WTC11 (cell line): ENCODE data around the gene CYP3A5. TPM values are rescaled to one million over a fixed set of nuclear protein-coding genes. Genes with fewer than 3 reads are reported as not detected.

ENCODE experiments used
- ATAC-seq: fragments of 200-7000 bp; cut with Tn5 transposase; 2 replicates; pipeline ENCODE4 v1.10.0; 2021; ENCODE audit warnings: mild to moderate bottlenecking, moderate library complexity
- CTCF ChIA-PET: fragments of 300-600 bp; sonication (Branson Sonifier 250); formaldehyde crosslinking; loops from one replicate; lab custom pipeline; 2021; ENCODE audit warnings: antibody characterized with exemption; lab: Charles Lee
- POLR2A ChIA-PET: fragments of 350-600 bp; sonication (Branson Sonifier 250); formaldehyde crosslinking; loops from one replicate; lab custom pipeline; 2021; ENCODE audit warnings: antibody characterized with exemption; lab: Charles Lee
- DNase-seq: peaks from one replicate; pipeline ENCODE4 v3.0.0; 2021; ENCODE audit warnings: low spot score
- H3K27ac Mint-ChIP-seq: 2 replicates; pipeline ENCODE4 v1.8.0; 2021; ENCODE audit warnings: mixed read lengths
- H3K27me3 Mint-ChIP-seq: 2 replicates; pipeline ENCODE4 v1.8.0; 2021; ENCODE audit warnings: low read depth, mild to moderate bottlenecking, moderate library complexity, mixed read lengths
- H3K36me3 Mint-ChIP-seq: 2 replicates; pipeline ENCODE4 v1.8.0; 2021; ENCODE audit warnings: mixed read lengths
- H3K4me1 Mint-ChIP-seq: 2 replicates; pipeline ENCODE4 v1.8.0; 2022; ENCODE audit warnings: mixed read lengths
- H3K4me3 Mint-ChIP-seq: 2 replicates; pipeline ENCODE4 v1.8.0; 2021; ENCODE audit warnings: mild to moderate bottlenecking, moderate library complexity, mixed read lengths
- H3K9me3 Mint-ChIP-seq: 2 replicates; pipeline ENCODE4 v1.8.0; 2021; ENCODE audit warnings: mixed read lengths
- ATF6 ChIP-seq: sonication (generic); formaldehyde crosslinking; IDR thresholded peaks from 2 replicates; pipeline ENCODE4 v1.8.1; 2023; ENCODE audit warnings: mild to moderate bottlenecking, missing genetic modification reagents
- CREM ChIP-seq: sonication (generic); formaldehyde crosslinking; IDR thresholded peaks from 2 replicates; pipeline ENCODE4 v1.8.1; 2022; ENCODE audit warnings: mild to moderate bottlenecking, missing genetic modification reagents, moderate library complexity
- E2F4 ChIP-seq: sonication (generic); formaldehyde crosslinking; IDR thresholded peaks from 2 replicates; pipeline ENCODE4 v1.8.1; 2022; ENCODE audit warnings: low read depth, mild to moderate bottlenecking, moderate library complexity, missing genetic modification reagents, borderline replicate concordance
- ETV6 ChIP-seq: sonication (generic); formaldehyde crosslinking; IDR thresholded peaks from 2 replicates; pipeline ENCODE4 v1.8.1; 2022; ENCODE audit warnings: mild to moderate bottlenecking, missing genetic modification reagents
- FOXK1 ChIP-seq: sonication (generic); formaldehyde crosslinking; IDR thresholded peaks from 2 replicates; pipeline ENCODE4 v1.8.0; 2022; ENCODE audit warnings: mild to moderate bottlenecking, moderate library complexity, missing genetic modification reagents
- FOXP4 ChIP-seq: sonication (generic); formaldehyde crosslinking; IDR thresholded peaks from 2 replicates; pipeline ENCODE4 v1.8.0; 2022; ENCODE audit warnings: mild to moderate bottlenecking, missing genetic modification reagents
- KAT7 ChIP-seq: sonication (generic); formaldehyde crosslinking; IDR thresholded peaks from 2 replicates; pipeline ENCODE4 v1.8.1; 2023; ENCODE audit warnings: missing genetic modification reagents, mild to moderate bottlenecking, borderline replicate concordance
- NFE2L1 ChIP-seq: sonication (generic); formaldehyde crosslinking; IDR thresholded peaks from 2 replicates; pipeline ENCODE4 v1.8.1; 2023; ENCODE audit warnings: missing genetic modification reagents
- NR3C1 ChIP-seq: sonication (generic); formaldehyde crosslinking; conservative IDR thresholded peaks from 2 replicates; pipeline ENCODE4 v1.8.1; 2023; ENCODE audit warnings: low read depth, mild to moderate bottlenecking, missing genetic modification reagents
- SMAD4 ChIP-seq: sonication (generic); formaldehyde crosslinking; IDR thresholded peaks from 2 replicates; pipeline ENCODE4 v1.8.0; 2022; ENCODE audit warnings: mild to moderate bottlenecking, missing genetic modification reagents
- TEAD1 ChIP-seq: sonication (generic); formaldehyde crosslinking; IDR thresholded peaks from 2 replicates; pipeline ENCODE4 v1.8.0; 2022; ENCODE audit warnings: mild to moderate bottlenecking, missing genetic modification reagents
- ZNF138 ChIP-seq: sonication (generic); formaldehyde crosslinking; conservative IDR thresholded peaks from 2 replicates; pipeline ENCODE4 v1.8.1; 2022; ENCODE audit warnings: mild to moderate bottlenecking, moderate library complexity, missing genetic modification reagents
- ZNF263 ChIP-seq: sonication (generic); formaldehyde crosslinking; IDR thresholded peaks from 2 replicates; pipeline ENCODE4 v1.8.1; 2022; ENCODE audit warnings: low read depth, mild to moderate bottlenecking, moderate library complexity, missing genetic modification reagents
- ZNF416 ChIP-seq: fragments of 250-450 bp; sonication (Bioruptor Pico); IDR thresholded peaks from 2 replicates; pipeline ENCODE4 v1.9.0; 2021; ENCODE audit warnings: mild to moderate bottlenecking, inconsistent platforms
- ZNF425 ChIP-seq: fragments of 250-450 bp; sonication (Bioruptor Pico); conservative IDR thresholded peaks from 2 replicates; pipeline ENCODE4 v1.9.0; 2021; ENCODE audit warnings: mild to moderate bottlenecking
- ZNF671 ChIP-seq: fragments of 250-450 bp; sonication (Bioruptor Pico); IDR thresholded peaks from 2 replicates; pipeline ENCODE4 v1.8.0; 2021; ENCODE audit warnings: mild to moderate bottlenecking
- total RNA-seq: library from RNA; stranded (reverse); gene quantifications from 3 replicates; pipeline ENCODE4 v1.2.3, GENCODE V29; 2021
- TF ChIP-seq, protein P1 (sequence below): sonication (generic); formaldehyde crosslinking; IDR thresholded peaks from 2 replicates; pipeline ENCODE4 v1.8.0; 2022; ENCODE audit warnings: mild to moderate bottlenecking, missing genetic modification reagents
- TF ChIP-seq, protein P2 (sequence below): fragments of 250-450 bp; sonication (Bioruptor Pico); IDR thresholded peaks from 2 replicates; pipeline ENCODE4 v1.9.0; 2021; ENCODE audit warnings: mild to moderate bottlenecking

CYP3A5 gene
- total RNA-seq, 1 experiment from 2014 or later: 0.39 TPM

DNA sequence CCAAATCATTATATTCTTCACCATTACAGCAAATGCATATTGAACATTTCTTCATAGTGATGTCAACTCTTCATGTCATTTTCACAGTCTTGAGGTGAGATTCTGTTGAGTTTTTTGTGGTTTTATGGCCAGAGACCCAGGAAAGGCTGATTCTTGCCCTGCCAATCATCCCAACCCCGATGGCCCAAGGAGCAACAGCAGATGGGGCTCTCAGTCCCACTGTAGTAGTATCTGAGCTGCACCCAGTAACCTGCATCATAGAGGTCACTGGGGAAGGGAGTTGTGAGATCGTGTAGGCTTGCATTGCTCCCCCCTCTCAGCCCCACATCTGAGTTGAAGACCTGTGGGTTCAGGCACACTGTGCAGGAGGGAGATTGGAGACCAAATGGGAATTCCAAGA is 36.3 kb downstream of the CYP3A5 start:
- CTCF ChIA-PET: no interaction called here
- no peaks in the 10 kb centered on the region for H3K27me3 Mint-ChIP-seq
- peaks cover 17% of the 10 kb centered on the region for H3K4me1 Mint-ChIP-seq

DNA sequence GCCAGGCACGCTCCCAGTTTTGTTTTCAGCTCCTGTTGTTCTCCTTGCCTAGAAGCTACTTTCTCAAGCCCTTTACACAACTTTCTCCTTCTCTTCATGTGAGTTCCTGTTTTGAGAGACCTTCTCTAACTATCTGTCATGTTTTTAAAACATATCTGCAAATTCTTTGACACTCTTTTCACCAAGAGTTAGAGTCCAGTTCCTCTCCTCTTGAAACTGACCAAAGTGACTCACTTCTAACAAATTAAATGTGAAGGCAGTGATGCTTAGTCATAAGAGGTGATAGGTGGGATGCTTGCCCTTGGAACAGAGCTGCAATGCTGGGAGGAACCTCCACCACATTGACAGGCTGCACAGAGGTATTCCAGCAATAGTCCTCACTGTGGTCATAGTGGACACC is 37.8 kb downstream of the CYP3A5 start:
- ChIA-PET CTCF (interaction anchor here (0.6 kb wide), 1 partner anchor 97 kb away, joined by 3 read pairs; no protein-coding TSS in a partner anchor), POLR2A (no interaction called here)
- H3K4me3 Mint-ChIP-seq: no peak overlapping the region
- H3K27me3 Mint-ChIP-seq: no peaks in the 10 kb centered on the region
- peaks cover 24% of the 10 kb centered on the region for H3K4me1 Mint-ChIP-seq
- peaks cover 16% of the 10 kb centered on the region for H3K9me3 Mint-ChIP-seq
- H3K36me3 Mint-ChIP-seq: peaks cover 17% of the 10 kb centered on the region
- H3K27ac Mint-ChIP-seq: no peak overlapping the region; the same call in 1 of the 2 replicates
- ATAC-seq: no peak
- no peak for TF ChIP-seq SMAD4 (CRISPR knock-in tag)
- TF ChIP-seq, protein P1, sequence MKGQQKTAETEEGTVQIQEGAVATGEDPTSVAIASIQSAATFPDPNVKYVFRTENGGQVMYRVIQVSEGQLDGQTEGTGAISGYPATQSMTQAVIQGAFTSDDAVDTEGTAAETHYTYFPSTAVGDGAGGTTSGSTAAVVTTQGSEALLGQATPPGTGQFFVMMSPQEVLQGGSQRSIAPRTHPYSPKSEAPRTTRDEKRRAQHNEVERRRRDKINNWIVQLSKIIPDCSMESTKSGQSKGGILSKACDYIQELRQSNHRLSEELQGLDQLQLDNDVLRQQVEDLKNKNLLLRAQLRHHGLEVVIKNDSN (CRISPR knock-in tag): no peak
- no peak for TF ChIP-seq ZNF425 (CRISPR knock-in tag)
- TF ChIP-seq FOXK1 (CRISPR knock-in tag): no peak
- no peak for DNase-seq

More for the DNA sequence above, 36.3 kb downstream of the CYP3A5 start:
- peaks cover 16% of the 10 kb centered on the region for H3K9me3 Mint-ChIP-seq
- POLR2A ChIA-PET: no interaction called here
- DNase-seq (no peak), ATAC-seq (no peak)
- H3K36me3 Mint-ChIP-seq: peaks cover 17% of the 10 kb centered on the region
- TF ChIP-seq, protein P2, sequence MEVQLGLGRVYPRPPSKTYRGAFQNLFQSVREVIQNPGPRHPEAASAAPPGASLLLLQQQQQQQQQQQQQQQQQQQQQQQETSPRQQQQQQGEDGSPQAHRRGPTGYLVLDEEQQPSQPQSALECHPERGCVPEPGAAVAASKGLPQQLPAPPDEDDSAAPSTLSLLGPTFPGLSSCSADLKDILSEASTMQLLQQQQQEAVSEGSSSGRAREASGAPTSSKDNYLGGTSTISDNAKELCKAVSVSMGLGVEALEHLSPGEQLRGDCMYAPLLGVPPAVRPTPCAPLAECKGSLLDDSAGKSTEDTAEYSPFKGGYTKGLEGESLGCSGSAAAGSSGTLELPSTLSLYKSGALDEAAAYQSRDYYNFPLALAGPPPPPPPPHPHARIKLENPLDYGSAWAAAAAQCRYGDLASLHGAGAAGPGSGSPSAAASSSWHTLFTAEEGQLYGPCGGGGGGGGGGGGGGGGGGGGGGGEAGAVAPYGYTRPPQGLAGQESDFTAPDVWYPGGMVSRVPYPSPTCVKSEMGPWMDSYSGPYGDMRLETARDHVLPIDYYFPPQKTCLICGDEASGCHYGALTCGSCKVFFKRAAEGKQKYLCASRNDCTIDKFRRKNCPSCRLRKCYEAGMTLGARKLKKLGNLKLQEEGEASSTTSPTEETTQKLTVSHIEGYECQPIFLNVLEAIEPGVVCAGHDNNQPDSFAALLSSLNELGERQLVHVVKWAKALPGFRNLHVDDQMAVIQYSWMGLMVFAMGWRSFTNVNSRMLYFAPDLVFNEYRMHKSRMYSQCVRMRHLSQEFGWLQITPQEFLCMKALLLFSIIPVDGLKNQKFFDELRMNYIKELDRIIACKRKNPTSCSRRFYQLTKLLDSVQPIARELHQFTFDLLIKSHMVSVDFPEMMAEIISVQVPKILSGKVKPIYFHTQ (CRISPR knock-in tag): no peak
- TF ChIP-seq FOXP4 (CRISPR knock-in tag): no peak
- TF ChIP-seq E2F4 (CRISPR knock-in tag): no peak
- no peak for TF ChIP-seq ZNF138 (CRISPR knock-in tag)
- no peak for TF ChIP-seq ZNF671
- TF ChIP-seq TEAD1 (CRISPR knock-in tag): no peak
- no peak for TF ChIP-seq ZNF416 (CRISPR knock-in tag)
- no peak for TF ChIP-seq CREM (CRISPR knock-in tag)
- no peak for TF ChIP-seq ETV6
- no peak for TF ChIP-seq NR3C1
- no peak for TF ChIP-seq ATF6 (CRISPR knock-in tag)
- TF ChIP-seq NFE2L1 (CRISPR knock-in tag): no peak
- TF ChIP-seq KAT7 (CRISPR knock-in tag): no peak
- TF ChIP-seq ZNF263 (CRISPR knock-in tag): no peak
- H3K27ac Mint-ChIP-seq: no peak overlapping the region
- no peak overlapping the region for H3K4me3 Mint-ChIP-seq
